ENCODE results near the gene MAGOH. TPM values are rescaled to one million over a fixed set of nuclear protein-coding genes. Genes with fewer than 3 reads are reported as not detected.

MAGOH gene
- total RNA-seq, 4 donors from 2014 or later = 11.6 to 18.6 (median 16.8) TPM

DNA sequence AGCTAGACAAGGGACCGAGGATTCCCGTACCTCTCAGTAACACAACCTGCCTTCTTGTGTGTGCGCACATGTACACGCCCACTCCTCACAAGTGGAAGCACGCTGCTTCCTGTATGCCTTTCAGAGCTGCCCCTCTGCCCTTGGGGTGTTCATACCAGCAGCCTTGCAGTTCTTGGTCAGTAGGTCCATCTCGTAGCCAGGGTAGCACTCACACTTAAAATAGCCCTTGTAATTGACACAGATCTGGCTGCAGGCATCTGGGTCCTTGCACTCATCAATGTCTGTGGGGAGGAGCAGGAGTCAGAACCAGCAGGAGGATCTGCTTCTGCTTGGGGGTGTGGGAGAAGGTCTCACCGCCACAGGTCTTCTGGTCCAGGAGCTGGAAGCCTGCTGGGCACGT, 32.6 kb upstream of the MAGOH start:
- Histone ChIP-seq H3K27me3 (no peaks in the 10 kb centered on the region), H3K36me3 (peaks cover 0 to 21% (median 0%) of the 10 kb centered on the region in 3 donors), H3K27ac (no peak overlapping the region), H3K4me1 (no peaks in the 10 kb centered on the region), H3K9me3 (no peaks in the 10 kb centered on the region), H3K4me3 (no peak overlapping the region)
- WGBS, 2 donors = 89 to 93% methylated on average over 8 of the region's 8 CpGs
- DNase-seq (ENCODE audit: low spot score in 2 of 2) = no peak
- TF ChIP-seq POLR2A (IDR thresholded peaks at IDR 0.05) (no peak), CTCF (IDR thresholded peaks at IDR 0.05) (no peak), EP300 (IDR thresholded peaks at IDR 0.05) (no peak)

DNA sequence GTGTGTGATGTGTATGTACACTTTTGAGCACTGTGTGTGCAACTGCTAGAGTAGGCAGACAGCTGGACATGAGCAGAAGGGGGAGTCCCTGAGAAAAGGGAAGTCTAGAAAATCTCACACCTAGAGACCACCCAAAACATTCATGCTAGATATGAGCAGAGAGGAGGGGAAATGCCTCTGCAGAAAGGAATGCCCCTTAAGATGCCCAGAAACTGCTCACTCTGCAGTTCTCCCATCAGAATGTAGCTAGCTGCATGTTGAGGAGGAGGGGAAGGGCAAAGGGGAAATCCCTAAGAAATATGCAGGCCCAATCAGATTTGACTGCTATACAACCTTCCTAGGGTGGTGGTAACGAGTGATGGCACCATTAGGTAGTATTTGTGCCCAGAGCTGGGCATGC, 31.8 kb upstream of the MAGOH start:
- H3K36me3 ChIP-seq = peaks cover 0 to 19% (median 0%) of the 10 kb centered on the region in 3 donors
- no peak overlapping the region for H3K27ac ChIP-seq
- H3K9me3 ChIP-seq = no peaks in the 10 kb centered on the region
- TF ChIP-seq EP300 (IDR thresholded peaks at IDR 0.05) = no peak
- TF ChIP-seq CTCF (IDR thresholded peaks at IDR 0.05) = no peak
- no peak for TF ChIP-seq POLR2A (IDR thresholded peaks at IDR 0.05)
- 81 to 84% methylated on average over 1 of the region's 1 CpG for whole genome bisulfite sequencing, 2 donors
- no peak for DNase-seq (ENCODE audit: low spot score in 2 of 2)
- no peak overlapping the region for H3K4me3 ChIP-seq
- H3K4me1 ChIP-seq = no peaks in the 10 kb centered on the region
- no peaks in the 10 kb centered on the region for H3K27me3 ChIP-seq

- H3K9me3 ChIP-seq = no peaks in the 10 kb centered on the region
- no peak overlapping the region for H3K4me3 ChIP-seq
- no peak for TF ChIP-seq EP300 (IDR thresholded peaks at IDR 0.05)
- no peak for TF ChIP-seq CTCF (IDR thresholded peaks at IDR 0.05)
- TF ChIP-seq POLR2A (IDR thresholded peaks at IDR 0.05) = no peak
- no peaks in the 10 kb centered on the region for H3K4me1 ChIP-seq
- H3K27ac ChIP-seq = no peak overlapping the region
- H3K27me3 ChIP-seq = no peaks in the 10 kb centered on the region
- DNase-seq (ENCODE audit: low spot score in 2 of 2) = no peak
- H3K36me3 ChIP-seq = peaks cover 0 to 31% (median 0%) of the 10 kb centered on the region in 3 donors
Observed at GRCh38 chr1:53267761-53268160, 29.4 kb upstream of the MAGOH start.

DNA sequence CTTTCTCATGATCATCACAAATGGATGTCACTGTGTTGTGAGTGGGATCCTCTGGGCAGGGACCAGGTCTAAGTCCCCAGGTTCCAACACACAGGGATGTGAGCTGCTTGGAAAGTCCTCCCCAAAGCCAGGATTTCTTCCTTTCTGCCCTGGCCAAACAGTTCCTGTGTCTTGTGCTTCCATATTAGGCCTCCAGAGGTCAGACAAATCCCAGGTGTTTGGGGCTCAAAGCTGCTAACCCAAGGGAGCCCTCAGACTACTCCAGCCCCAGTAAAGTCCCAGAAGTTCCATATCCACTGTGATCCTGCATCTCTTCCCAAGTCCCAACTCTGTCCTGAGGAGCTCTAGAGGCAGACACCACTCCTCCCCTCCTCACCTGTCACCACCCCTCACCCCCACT, 27.7 kb upstream of the MAGOH start:
- no peaks in the 10 kb centered on the region for H3K9me3 ChIP-seq
- no peak overlapping the region for H3K27ac ChIP-seq
- DNase-seq (ENCODE audit: low spot score in 2 of 2) = no peak

GRCh38 chr1:53265581-53265980, 27.3 kb upstream of the MAGOH start:
- Histone ChIP-seq H3K36me3 (peaks cover 0 to 43% (median 0%) of the 10 kb centered on the region in 3 donors), H3K27me3 (no peaks in the 10 kb centered on the region), H3K4me1 (no peaks in the 10 kb centered on the region), H3K9me3 (no peaks in the 10 kb centered on the region), H3K4me3 (no peak overlapping the region), H3K27ac (no peak overlapping the region)
- DNase-seq (ENCODE audit: low spot score in 2 of 2) = no peak
- TF ChIP-seq EP300 (IDR thresholded peaks at IDR 0.05) (no peak), POLR2A (IDR thresholded peaks at IDR 0.05) (no peak), CTCF (IDR thresholded peaks at IDR 0.05) (no peak)
- WGBS, 2 donors = 94 to 99% methylated on average over 3 to 4 of the region's 4 CpGs

More for the DNA sequence above, 27.7 kb upstream of the MAGOH start:
- Histone ChIP-seq H3K27me3 (no peaks in the 10 kb centered on the region), H3K36me3 (peaks cover 0 to 45% (median 0%) of the 10 kb centered on the region in 3 donors), H3K4me3 (no peak overlapping the region), H3K4me1 (no peaks in the 10 kb centered on the region)
- TF ChIP-seq POLR2A (IDR thresholded peaks at IDR 0.05) (no peak), CTCF (IDR thresholded peaks at IDR 0.05) (no peak), EP300 (IDR thresholded peaks at IDR 0.05) (no peak)
